ENCODE data around the gene OGFOD3. TPM values are rescaled to one million over a fixed set of nuclear protein-coding genes. Genes with fewer than 3 reads are reported as not detected.

OGFOD3 gene
- total RNA-seq, 2 experiments from 2014 or later, result 31.1 to 32.9 TPM

DNA sequence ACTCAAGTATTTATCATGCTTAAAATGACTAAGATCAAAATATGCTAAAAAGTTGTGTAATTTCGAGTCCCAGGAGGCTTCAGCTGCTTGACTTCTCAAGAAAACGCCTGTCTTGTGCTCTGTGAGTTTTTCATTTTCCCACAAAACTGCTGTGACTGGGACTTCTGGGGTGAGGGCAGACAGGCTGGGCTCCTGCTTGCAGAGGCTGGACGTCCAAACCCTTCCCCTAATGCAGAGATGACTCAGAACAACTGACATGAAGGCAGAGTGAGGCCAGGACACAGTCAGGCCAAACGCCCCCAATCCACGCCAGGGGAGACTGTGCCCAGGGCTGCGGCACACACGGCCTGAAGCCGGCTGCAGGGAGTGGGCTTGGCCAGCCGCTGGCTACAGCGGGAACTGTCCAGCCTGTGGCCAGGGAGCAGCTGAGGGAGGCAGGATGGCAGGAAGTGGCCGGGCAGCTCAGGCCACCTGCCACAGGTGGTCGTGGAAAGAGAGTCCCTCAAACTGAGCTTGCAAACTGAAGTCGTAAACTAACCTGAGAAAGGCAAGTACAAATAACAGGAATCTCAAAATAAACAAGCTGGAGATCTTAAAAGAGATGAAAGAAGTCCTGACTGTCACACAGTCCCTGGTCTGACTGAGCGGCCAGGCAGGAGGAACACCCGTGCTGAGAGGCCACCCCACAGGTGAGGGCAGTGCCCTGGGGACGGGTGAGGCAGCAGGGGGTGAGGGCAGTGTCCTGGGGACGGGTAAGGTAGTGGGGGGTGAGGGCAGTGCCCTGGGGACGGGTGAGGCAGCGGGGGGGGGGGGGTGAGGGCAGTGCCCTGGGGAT is 21.6 kb downstream of the OGFOD3 start:
- intact Hi-C loops (cut with micrococcal nuclease), result no loop called here
- no peak overlapping the region for H3K27ac Mint-ChIP-seq

DNA sequence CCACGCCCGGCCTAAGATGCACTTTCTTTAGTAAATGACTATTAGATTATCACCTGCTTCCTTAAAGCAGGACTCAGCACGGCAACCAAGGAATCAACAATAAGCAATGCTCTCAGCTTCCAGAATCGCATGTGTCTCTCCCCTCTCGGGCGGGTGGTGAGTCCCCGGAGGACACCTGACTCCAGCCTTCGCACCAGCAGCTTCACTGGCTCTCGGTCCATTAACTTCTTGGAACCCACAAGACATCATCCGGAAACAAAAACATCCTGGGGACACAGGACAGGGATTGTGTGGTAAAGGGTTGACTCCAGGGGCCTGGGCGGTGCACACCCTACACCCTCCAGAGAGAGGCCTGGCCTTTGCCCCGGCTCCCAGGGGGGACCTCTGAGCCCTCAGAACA is 24.1 kb downstream of the OGFOD3 start:
- no peaks in the 10 kb centered on the region for H3K36me3 Mint-ChIP-seq (ENCODE audit: low read depth)
- intact Hi-C loops (cut with micrococcal nuclease), result no loop called here
- H3K4me1 Mint-ChIP-seq (ENCODE audit: low read depth), result no peaks in the 10 kb centered on the region
- no peak overlapping the region for H3K27ac Mint-ChIP-seq
- no peaks in the 10 kb centered on the region for H3K9me3 Mint-ChIP-seq
- no peaks in the 10 kb centered on the region for H3K27me3 Mint-ChIP-seq (ENCODE audit: low read depth)
- DNase-seq, result no peak
- H3K4me3 Mint-ChIP-seq, result no peak overlapping the region
- CTCF ChIA-PET, result interaction anchor here (0.7 kb wide), 1 partner anchor 206 kb away, joined by 3 read pairs; no protein-coding TSS in a partner anchor

More for the DNA sequence above, 21.6 kb downstream of the OGFOD3 start:
- peaks cover 12% of the 10 kb centered on the region for H3K4me1 Mint-ChIP-seq (ENCODE audit: low read depth)
- H3K9me3 Mint-ChIP-seq, result no peaks in the 10 kb centered on the region
- H3K27me3 Mint-ChIP-seq (ENCODE audit: low read depth), result no peaks in the 10 kb centered on the region
- peaks cover 5% of the 10 kb centered on the region for H3K36me3 Mint-ChIP-seq (ENCODE audit: low read depth)
- no peak overlapping the region for H3K4me3 Mint-ChIP-seq
- DNase-seq, result no peak
- CTCF ChIA-PET, result no interaction called here

DNA sequence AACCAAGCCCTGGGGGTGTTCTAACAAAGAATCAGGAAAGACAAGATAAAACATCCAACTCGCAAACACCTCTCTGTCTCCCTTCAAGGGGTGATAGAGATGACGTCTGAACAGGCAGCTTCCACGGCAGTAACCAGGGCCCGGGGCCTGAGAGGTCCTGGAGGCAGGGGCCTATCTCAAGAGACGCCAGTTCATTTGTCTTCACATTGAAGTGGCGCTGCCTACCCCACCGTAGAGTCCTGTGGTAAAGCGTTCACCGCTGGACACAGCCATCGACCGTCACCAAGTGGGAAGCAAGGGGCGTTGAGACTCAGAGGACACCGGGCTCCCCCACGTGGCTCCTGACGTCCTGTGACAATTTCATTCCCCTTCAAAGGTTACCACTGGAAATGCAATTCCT is 25.4 kb downstream of the OGFOD3 start:
- no peak for DNase-seq
- Mint-ChIP-seq H3K4me1 (ENCODE audit: low read depth) (no peaks in the 10 kb centered on the region), H3K27me3 (ENCODE audit: low read depth) (no peaks in the 10 kb centered on the region), H3K4me3 (no peak overlapping the region), H3K27ac (no peak overlapping the region), H3K9me3 (no peaks in the 10 kb centered on the region), H3K36me3 (ENCODE audit: low read depth) (no peaks in the 10 kb centered on the region)
- intact Hi-C loops (cut with micrococcal nuclease), result no loop called here
- CTCF ChIA-PET, result no interaction called here

DNA sequence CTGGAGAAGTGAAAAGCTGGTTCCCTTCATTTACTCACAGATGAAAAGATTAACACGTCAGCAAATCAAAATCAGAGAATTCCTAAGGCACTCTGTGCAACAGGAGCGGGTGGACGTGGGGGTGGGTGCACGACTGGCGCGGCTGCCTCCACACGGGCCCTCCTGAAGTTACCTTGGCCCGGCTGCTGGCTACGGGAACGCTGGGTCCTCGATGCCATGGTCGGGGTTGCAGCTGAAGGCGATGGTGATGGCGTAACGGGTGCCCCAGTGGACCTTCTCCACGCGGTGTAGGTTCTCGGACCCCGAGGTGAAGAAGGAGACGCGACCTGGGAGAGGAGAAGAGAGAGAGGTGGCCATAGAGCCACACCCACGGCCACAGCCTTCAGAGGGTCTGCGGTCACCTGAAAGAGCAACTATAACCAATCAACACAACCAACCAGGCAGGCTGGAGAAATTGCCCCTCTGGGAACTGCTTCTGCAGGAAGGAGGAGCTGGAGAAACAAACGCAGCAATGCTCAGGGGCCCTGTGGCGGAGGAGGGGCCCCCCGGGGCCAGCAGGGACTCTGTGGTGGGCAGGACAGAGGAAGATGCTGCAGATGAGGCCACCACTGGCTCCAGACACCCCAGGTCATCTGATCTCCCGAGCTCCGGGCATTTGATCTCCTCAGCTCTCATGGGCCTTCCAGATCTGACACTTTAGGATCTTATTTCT is 26.0 kb downstream of the OGFOD3 start:
- intact Hi-C loops (cut with micrococcal nuclease), result no loop called here
- Mint-ChIP-seq H3K4me3 (no peak overlapping the region), H3K4me1 (ENCODE audit: low read depth) (peaks cover 2% of the 10 kb centered on the region), H3K36me3 (ENCODE audit: low read depth) (no peaks in the 10 kb centered on the region), H3K9me3 (no peaks in the 10 kb centered on the region), H3K27me3 (ENCODE audit: low read depth) (no peaks in the 10 kb centered on the region), H3K27ac (no peak overlapping the region)
- no peak for DNase-seq
- CTCF ChIA-PET, result no interaction called here

DNA sequence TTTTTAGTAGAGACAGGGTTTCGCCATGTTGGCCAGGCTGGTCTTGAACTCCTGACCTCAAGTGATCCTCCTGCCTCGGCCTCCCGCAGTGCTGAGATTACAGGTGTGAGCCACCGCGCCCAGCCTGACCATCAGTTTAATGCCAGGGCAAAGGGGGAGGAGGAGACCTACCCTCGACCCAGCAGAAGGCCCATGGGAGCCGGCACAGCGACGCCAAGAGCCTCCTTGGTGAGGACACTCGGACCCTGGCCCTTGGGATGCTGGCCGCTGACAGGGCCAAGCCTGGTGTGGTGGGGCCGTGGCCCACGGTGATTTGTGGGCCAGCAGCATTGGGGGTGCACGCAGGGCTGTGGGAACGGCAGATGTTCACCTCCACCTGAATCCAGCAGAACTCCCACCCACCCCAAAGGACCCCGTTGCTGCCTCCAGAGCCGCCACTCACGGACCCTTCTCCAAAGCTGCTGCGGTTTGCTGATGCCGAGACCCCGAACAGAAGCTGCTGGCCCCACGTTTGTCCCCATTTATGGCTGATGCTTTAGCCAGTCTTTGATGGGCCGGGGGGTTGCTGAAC is 26.8 kb downstream of the OGFOD3 start:
- intact Hi-C loops (cut with micrococcal nuclease), result no loop called here
- CTCF ChIA-PET, result no interaction called here
- peaks cover 6% of the 10 kb centered on the region for H3K4me1 Mint-ChIP-seq (ENCODE audit: low read depth)

DNA sequence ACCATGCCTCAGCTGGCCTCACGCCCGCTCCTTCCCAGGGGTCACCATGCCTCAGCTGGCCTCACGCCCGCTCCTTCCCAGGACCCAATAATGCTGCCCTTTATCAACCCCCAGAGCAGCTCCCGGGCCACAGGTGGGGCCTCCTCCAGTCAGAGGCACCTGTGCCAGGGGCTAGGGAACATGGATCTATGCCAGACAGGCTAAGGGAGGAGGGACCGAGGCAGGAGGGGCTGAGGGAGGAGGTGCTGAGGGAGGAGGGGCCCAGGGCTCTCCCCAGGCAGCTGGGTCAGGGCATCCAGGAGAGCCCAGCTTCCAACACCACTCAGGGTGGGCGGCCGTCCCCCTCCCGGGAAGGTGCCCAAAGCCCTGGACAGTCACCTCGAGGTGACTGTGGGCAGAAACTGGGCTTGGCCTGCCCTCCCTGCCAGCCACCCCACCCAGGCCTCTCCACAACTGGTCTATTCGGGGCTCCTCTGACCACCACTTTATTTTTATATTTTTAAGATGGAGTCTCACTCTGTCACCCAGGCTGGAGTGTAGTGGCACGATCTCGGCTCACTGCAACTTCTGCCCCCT is 27.4 kb downstream of the OGFOD3 start:
- no peaks in the 10 kb centered on the region for H3K9me3 Mint-ChIP-seq
- H3K27me3 Mint-ChIP-seq (ENCODE audit: low read depth), result no peaks in the 10 kb centered on the region
- intact Hi-C loops (cut with micrococcal nuclease), result no loop called here
- H3K4me1 Mint-ChIP-seq (ENCODE audit: low read depth), result peaks cover 6% of the 10 kb centered on the region
- H3K4me3 Mint-ChIP-seq, result no peak overlapping the region
- H3K36me3 Mint-ChIP-seq (ENCODE audit: low read depth), result no peaks in the 10 kb centered on the region
- no peak for DNase-seq
- CTCF ChIA-PET, result no interaction called here
- H3K27ac Mint-ChIP-seq, result no peak overlapping the region

More for the DNA sequence above, 26.8 kb downstream of the OGFOD3 start:
- H3K27ac Mint-ChIP-seq, result no peak overlapping the region
- no peaks in the 10 kb centered on the region for H3K9me3 Mint-ChIP-seq
- no peaks in the 10 kb centered on the region for H3K36me3 Mint-ChIP-seq (ENCODE audit: low read depth)
- no peak overlapping the region for H3K4me3 Mint-ChIP-seq
- DNase-seq, result no peak
- no peaks in the 10 kb centered on the region for H3K27me3 Mint-ChIP-seq (ENCODE audit: low read depth)

DNA sequence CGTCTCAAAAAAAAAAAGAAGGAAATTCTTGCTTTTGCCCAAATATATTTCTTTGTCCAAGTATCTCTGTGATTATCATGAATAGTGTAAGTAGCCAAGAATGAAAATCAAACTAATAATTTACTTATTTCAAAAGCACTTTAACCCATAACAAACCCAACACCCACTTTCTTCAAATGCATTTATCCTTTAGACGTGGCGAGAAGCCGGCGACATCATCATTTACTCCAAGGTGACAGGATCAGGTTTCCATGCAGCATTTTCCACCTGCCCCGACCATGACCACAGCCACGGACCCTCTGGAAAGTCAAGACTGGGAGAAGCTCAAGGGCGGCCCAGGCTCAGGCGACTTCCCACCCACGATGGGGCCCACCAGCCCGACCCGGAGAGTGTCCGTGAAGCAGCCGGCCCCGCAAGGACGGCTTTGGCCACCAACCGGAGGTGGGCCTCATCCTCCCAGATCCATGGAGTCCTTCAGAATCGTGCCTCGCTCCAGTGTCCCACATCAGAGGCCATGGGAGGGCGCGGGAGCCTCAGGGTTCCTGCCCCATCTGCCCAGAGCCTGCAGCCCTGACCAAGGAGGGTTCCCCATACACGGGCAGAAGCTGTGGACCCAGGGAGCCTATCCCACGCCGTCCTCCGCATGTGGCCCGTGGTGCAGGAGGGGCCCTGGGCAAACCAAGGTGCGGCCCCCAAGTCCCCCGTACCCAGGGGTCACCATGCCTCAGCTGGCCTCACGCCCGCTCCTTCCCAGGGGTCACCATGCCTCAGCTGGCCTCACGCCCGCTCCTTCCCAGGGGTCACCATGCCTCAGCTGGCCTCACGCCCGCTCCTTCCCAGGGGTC is 28.1 kb downstream of the OGFOD3 start:
- intact Hi-C loops (cut with micrococcal nuclease), result no loop called here
- Mint-ChIP-seq H3K4me3 (no peak overlapping the region), H3K27ac (no peak overlapping the region), H3K4me1 (ENCODE audit: low read depth) (peaks cover 6% of the 10 kb centered on the region), H3K27me3 (ENCODE audit: low read depth) (no peaks in the 10 kb centered on the region), H3K36me3 (ENCODE audit: low read depth) (no peaks in the 10 kb centered on the region), H3K9me3 (no peaks in the 10 kb centered on the region)
- CTCF ChIA-PET, result no interaction called here
- no peak for DNase-seq

DNA sequence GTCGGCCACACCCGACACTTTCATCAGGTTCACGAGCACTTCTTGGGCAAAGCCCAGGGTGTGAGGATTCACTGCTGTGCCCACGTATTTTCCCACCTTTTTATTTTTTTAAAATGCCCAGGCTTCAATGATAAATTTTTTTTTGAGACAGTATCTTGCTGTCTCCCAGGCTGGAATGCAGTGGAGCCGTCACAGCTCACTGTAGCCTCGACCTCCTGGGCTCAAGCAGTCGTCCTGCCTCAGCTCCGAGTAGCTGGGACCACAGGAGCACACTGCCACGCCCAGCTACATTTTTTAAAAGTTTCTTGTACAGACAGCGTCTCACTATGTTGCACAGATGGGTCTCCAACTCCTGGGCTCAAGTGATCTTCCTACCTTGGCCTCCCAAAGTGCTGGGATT is 29.0 kb downstream of the OGFOD3 start:
- no peak for DNase-seq
- intact Hi-C loops (cut with micrococcal nuclease), result no loop called here
- H3K9me3 Mint-ChIP-seq, result no peaks in the 10 kb centered on the region
- H3K4me3 Mint-ChIP-seq, result no peak overlapping the region
- H3K27me3 Mint-ChIP-seq (ENCODE audit: low read depth), result no peaks in the 10 kb centered on the region
- no peak overlapping the region for H3K27ac Mint-ChIP-seq
- peaks cover 6% of the 10 kb centered on the region for H3K4me1 Mint-ChIP-seq (ENCODE audit: low read depth)
- CTCF ChIA-PET, result interaction anchor here (0.6 kb wide), 1 partner anchor 21 kb away, joined by 6 read pairs; no protein-coding TSS in a partner anchor
- no peaks in the 10 kb centered on the region for H3K36me3 Mint-ChIP-seq (ENCODE audit: low read depth)

DNA sequence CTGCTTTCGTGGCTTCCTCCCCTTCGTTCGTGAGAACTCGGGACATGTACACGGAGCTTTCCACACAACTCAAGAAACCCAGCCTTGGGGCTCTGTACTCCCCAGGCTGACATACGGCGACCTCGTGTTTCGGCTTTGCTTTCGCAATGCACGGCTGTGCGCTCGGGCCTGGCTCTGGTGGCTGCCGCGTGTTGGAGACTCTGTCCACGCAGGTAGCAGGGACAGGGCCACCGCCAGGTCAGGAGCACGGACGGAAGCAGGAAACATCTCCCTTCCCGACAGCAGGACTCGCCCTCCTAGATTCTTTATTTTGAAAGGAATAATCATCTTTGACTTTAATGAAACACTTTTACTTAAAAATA is 29.5 kb downstream of the OGFOD3 start:
- Mint-ChIP-seq H3K27me3 (ENCODE audit: low read depth) (no peaks in the 10 kb centered on the region), H3K4me3 (no peak overlapping the region), H3K36me3 (ENCODE audit: low read depth) (no peaks in the 10 kb centered on the region), H3K4me1 (ENCODE audit: low read depth) (peaks cover 6% of the 10 kb centered on the region), H3K9me3 (no peaks in the 10 kb centered on the region), H3K27ac (no peak overlapping the region)
- CTCF ChIA-PET, result interaction anchor here (0.6 kb wide), 1 partner anchor 22 kb away, joined by 6 read pairs; no protein-coding TSS in a partner anchor
- no peak for DNase-seq
- intact Hi-C loops (cut with micrococcal nuclease), result no loop called here

DNA sequence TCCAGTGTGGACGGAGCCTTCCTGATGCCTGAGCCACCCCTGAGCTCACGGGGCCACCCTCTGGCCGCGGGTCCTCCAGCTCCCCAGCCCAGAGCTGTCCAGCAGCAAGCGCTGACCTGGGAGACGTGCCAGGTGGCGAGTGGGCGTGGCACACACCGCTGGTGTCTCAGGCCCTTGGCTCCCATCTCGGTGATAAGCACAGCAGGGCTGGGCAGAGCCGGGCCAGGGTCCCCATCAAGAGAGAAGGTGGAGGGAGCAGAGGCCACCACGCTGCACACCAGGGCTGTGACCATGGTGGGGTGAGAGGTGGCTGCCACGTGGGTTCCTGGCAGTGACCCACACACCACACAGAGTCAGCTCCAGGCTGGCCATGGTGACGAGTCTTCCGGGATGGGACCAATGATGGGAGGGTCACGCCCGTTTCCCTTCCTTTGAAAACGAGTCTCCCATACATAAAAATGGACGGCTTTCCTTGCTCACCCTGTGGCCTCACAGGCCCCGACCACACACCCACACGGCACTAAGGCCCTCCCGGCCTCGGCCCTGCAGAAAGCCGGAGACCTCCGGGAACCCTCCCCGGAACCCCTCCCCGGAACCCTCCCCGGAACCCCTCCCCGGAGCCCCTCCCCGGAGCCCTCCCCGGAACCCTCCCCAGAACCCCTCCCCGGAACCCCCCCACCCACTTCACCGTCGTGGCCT is 30.0 kb downstream of the OGFOD3 start:
- H3K9me3 Mint-ChIP-seq, result no peaks in the 10 kb centered on the region
- intact Hi-C loops (cut with micrococcal nuclease), result no loop called here
- no peak overlapping the region for H3K4me3 Mint-ChIP-seq
- CTCF ChIA-PET, result no interaction called here
- H3K36me3 Mint-ChIP-seq (ENCODE audit: low read depth), result no peaks in the 10 kb centered on the region
- no peaks in the 10 kb centered on the region for H3K27me3 Mint-ChIP-seq (ENCODE audit: low read depth)
- DNase-seq, result no peak
- no peak overlapping the region for H3K27ac Mint-ChIP-seq
- peaks cover 6% of the 10 kb centered on the region for H3K4me1 Mint-ChIP-seq (ENCODE audit: low read depth)

DNA sequence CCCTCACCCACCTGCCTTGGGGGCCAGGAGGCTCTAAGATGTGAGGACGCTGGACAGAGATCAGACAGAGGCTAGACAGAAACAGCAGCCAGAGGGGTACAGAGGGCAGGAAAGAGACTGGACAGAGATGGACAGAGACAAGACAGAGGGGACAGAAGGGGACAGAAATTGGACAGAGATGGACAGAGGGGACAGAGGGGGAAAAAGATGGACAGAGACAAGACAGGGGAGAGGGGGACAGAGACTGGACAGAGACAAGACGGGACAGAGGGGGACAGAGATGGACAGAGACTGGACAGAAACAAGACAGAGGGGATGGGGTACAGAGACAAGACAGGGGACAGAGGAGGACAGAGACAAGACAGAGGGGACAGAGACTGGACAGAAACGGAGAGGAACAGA is 30.7 kb downstream of the OGFOD3 start:
- CTCF ChIA-PET, result no interaction called here
- no peak overlapping the region for H3K4me3 Mint-ChIP-seq
- no peak overlapping the region for H3K27ac Mint-ChIP-seq
- H3K9me3 Mint-ChIP-seq, result no peaks in the 10 kb centered on the region
- no peaks in the 10 kb centered on the region for H3K36me3 Mint-ChIP-seq (ENCODE audit: low read depth)
- peaks cover 6% of the 10 kb centered on the region for H3K4me1 Mint-ChIP-seq (ENCODE audit: low read depth)
- intact Hi-C loops (cut with micrococcal nuclease), result no loop called here
- no peaks in the 10 kb centered on the region for H3K27me3 Mint-ChIP-seq (ENCODE audit: low read depth)
- no peak for DNase-seq

Measured in activated naive CD4-positive, alpha-beta T cell treated with anti-CD3 and anti-CD28 coated beads for 36 hours (primary cell).